Smooth muscle cell of trachea (primary cell): ENCODE data around the gene AQP6. TPM values are rescaled to one million over a fixed set of nuclear protein-coding genes. Genes with fewer than 3 reads are reported as not detected.

Source experiments
- total RNA-seq: library from RNA; depleted of rRNA; stranded (reverse); fragments of >200 nt; gene quantifications from 2 replicates; pipeline ENCODE4 v1.2.1, GENCODE V29; 2014

The AQP6 gene, protein sequence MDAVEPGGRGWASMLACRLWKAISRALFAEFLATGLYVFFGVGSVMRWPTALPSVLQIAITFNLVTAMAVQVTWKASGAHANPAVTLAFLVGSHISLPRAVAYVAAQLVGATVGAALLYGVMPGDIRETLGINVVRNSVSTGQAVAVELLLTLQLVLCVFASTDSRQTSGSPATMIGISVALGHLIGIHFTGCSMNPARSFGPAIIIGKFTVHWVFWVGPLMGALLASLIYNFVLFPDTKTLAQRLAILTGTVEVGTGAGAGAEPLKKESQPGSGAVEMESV
- total RNA-seq = not detected in 2 replicates

DNA sequence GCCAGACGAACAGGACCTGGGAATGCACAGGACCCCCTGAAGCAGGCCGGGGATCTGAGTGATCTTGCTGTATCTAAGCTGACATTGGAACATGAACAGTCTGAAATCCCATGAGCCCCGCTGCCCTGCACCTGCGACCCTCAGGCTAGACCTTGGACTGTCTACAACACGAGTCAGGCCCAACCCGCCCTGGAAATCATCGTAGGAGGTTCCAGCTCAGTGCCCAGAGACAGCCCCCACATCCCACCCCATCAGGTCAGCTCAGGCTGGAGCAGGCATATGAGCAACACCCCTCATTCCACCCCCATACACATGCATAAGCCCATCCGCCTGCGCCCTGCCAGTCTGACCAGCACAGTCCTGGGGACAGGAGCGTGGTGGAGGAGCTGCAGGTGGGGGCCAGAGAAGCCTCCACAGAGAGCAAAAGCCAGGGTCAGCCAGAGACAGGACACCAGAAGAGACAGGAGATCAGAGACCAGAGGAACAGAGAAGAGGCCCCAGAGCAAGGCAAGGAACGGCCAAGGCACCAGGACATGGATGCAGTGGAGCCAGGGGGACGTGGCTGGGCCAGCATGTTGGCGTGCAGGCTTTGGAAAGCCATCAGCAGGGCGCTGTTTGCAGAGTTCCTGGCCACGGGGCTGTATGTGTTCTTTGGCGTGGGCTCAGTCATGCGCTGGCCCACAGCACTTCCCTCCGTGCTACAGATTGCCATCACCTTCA is at the start of gene AQP6:
Gene AQP6, plus strand, starts transcription at position 307 of the 720 bp plus-strand sequence. Its CDS starts 227 bp downstream, at position 534.

DNA sequence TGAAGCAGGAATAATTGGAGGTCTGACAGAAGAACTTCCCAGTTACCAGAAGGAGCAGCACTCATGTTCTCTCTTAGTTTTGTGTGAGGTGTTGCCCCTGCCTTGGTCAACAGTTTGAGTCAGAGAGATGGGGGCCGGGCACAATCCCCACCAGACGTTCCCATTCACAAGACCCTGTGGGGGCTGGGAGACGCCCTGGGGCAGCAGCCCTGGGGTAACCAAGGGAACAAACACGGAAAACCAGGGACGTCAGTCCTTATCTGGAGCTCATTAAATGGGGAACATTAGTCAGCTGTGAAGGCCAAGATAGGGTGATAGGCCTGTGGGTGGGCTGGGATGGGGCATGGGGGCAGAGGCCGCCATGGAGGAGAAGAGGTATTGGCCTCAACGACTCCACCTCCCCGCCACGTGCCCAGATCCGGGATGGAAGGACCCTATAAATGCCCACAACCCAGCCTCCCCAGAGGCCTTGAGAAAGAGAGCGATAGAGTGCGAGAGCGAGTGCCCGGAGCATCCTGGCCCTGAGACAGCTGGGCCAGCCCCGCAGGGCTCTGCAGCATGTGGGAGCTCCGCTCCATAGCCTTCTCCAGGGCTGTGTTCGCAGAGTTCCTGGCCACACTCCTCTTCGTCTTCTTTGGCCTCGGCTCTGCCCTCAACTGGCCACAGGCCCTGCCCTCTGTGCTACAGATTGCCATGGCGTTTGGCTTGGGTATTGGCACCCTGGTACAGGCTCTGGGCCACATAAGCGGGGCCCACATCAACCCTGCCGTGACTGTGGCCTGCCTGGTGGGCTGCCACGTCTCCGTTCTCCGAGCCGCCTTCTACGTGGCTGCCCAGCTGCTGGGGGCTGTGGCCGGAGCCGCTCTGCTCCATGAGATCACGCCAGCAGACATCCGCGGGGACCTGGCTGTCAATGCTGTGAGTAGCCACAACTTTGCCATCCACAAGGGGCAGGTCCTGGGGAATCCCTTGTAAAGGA is 22.2 kb upstream of the AQP6 start, which contains the start of gene AQP2:
Gene AQP2, plus strand, starts transcription at position 465 of the 979 bp plus-strand sequence. Its CDS starts 94 bp downstream, at position 559.

DNA sequence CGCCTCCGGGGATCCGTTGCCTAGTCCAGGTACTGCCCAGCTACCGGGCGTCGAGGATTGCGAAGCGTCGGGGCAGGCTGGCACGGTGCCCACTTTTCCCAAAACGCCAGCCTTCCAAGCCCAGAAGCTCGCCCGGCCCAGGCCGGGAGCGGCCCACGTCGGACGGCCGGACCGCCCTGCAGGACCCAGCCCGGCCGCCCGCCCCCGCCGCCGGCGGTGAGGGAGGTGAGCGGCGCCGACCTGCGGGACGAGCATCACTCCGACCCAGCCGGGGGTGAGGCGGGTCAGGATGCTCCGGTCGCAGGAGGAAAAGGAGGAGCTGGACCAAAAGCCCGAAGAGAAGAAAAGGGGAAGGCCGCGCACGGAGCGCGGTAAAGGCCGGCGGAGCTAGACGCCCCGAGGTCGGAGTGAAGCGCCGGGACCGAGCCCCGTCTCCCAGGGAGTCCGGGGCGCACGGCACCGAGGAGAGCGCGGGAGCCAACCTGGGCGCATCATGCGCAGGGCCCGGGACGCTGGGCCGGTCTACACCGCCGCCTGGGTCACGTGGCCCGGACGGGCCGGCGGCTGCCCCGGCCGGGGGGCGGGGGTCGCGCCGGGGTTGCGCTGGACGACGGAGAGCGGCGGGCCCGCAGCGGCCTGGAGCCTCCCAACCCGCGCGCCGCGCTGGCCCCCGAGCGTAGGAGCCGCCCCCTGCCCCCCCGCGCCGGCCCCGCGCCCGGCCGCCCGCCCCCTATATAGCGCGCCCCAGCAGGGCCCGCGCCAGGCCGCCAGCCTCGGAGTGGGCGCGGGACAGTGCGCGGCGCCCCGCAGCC is 11.4 kb upstream of the AQP6 start, which contains the start of gene AQP5:
Gene AQP5, plus strand, starts transcription at position 762 of the 812 bp plus-strand sequence. CDS start 146 bp downstream, outside the sequence.

DNA sequence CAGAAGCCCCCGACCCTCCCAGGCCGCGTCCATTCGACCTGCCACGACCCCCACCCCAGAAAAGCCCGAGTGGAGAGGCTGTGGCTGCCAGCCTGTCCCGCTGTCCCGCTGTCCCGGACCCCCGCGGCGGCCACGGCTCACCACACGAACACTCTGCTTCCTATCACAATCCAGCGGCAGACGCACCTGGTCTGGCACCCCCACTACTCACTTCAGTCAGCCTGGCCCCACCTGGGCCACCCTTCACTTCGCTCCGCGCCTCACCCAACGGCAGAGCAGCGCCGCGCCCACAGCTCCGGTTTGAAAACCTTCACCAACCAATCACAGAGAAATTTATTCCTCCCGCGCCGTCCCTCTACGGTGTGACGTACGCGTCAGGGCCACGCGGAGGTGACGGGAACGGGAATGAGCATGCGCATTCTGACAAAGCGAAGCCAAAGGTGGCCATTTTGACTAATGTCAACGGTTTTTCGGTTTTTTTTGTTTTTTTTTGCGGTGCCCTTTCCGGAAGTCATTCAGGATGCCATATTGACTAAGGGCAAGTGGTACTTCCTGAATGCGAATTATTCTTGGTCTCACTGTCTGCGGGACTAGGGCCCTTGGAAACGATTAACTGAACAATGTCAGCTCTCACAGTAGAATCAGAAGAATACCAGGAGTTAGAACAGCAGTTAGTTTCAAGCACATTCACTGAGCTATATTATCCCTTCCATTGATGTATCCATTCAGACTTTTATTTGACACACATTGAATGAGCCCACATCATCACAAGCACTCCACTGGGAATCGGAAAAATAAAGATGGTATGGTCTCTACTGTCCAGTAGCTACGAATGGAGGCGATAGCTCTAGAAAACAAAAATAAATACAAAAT is 52.7 kb downstream of the AQP6 start, which contains the start of gene RACGAP1:
Gene RACGAP1, minus strand, starts transcription at position 308 of the 873 bp plus-strand sequence. CDS start 8,779 bp downstream, outside the sequence.

Other genes starting within 250 kb of the AQP6 start
- gene TMBIM6, start 231.4 kb upstream of the AQP6 start, total RNA-seq = 453 and 812 TPM in 2 replicates
- 18.6 and 22.3 TPM in 2 replicates for gene NCKAP5L, start 144.5 kb upstream of the AQP6 start, total RNA-seq
- gene BCDIN3D, start 129.8 kb upstream of the AQP6 start, total RNA-seq = 4.5 and 5.6 TPM in 2 replicates
- 2.6 and 8.4 TPM in 2 replicates for gene FAIM2, start 69.0 kb upstream of the AQP6 start, total RNA-seq
- not detected in 2 replicates for gene AQP2, start 22.2 kb upstream of the AQP6 start, total RNA-seq
- gene AQP5, start 11.1 kb upstream of the AQP6 start, total RNA-seq = not detected in 2 replicates
- gene RACGAP1, start 52.5 kb downstream of the AQP6 start, total RNA-seq = 26.0 and 146 TPM in 2 replicates
- 1.5 and 4.6 TPM in 2 replicates for gene ASIC1, start 84.6 kb downstream of the AQP6 start, total RNA-seq
- 36.9 and 40.6 TPM in 2 replicates for gene SMARCD1, start 112.4 kb downstream of the AQP6 start, total RNA-seq
- under 0.01 TPM in 1 of 2 replicates, not detected in the other for gene GPD1, start 131.1 kb downstream of the AQP6 start, total RNA-seq
- gene COX14, start 139.3 kb downstream of the AQP6 start, total RNA-seq = 26.0 and 29.4 TPM in 2 replicates
- 27.3 and 37.4 TPM in 2 replicates for gene CERS5, start 194.4 kb downstream of the AQP6 start, total RNA-seq